GM12878 (cell line): ENCODE results near the gene DHRS7B.

ENCODE experiments used
- HDAC6 ChIP-seq: fragments of 200-600 bp; sonication (generic); IDR thresholded peaks from one replicate; pipeline ENCODE4 v1.8.0; 2017; ENCODE audit warnings: antibody characterized with exemption; ENCODE audit not compliant: unreplicated experiment
- IKZF1 ChIP-seq: fragments of 450-650 bp; conservative IDR thresholded peaks from 2 replicates; pipeline ENCODE4 v1.6.1; 2017; ENCODE audit warnings: antibody characterized with exemption, mild to moderate bottlenecking
- NRF1 ChIP-seq: conservative IDR thresholded peaks from 2 replicates; pipeline ENCODE4 v1.6.1; 2011; ENCODE audit warnings: mild to moderate bottlenecking, low read depth, low read length, improper control_type of control experiment
- SP1 ChIP-seq: IDR thresholded peaks from one replicate; pipeline ENCODE4 v1.6.1; 2011; ENCODE audit warnings: low read depth, low read length
- TAF1 ChIP-seq: IDR thresholded peaks from 2 replicates; pipeline ENCODE4 v1.6.1; 2011; ENCODE audit warnings: mild to moderate bottlenecking, low read depth, low read length, borderline replicate concordance
- TF ChIP-seq, protein P1 (sequence below): IDR thresholded peaks from 2 replicates; pipeline ENCODE4 v1.6.1; 2012; ENCODE audit warnings: low read length, inconsistent platforms

DNA sequence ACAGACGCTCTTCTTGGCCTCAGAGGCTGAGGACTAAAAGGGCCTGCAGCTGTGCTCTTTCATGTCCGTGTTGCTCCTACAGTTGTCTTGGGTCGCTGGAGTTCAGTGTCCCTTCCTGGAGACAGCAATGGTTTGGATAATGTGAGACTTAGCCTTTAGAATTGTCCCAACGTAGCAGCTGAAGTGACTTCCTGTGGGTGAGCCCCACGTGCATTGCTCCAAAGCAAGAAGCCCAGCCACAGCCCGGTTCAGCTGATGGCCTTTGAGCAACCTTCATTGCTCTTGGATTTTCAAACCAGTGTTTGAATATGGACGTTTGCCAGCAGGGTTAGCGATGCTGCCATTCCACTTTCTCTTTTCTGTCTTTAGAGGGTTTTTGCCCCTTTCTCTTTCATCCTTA lies 67.5 kb downstream of the DHRS7B start:
- TF ChIP-seq, protein P1, sequence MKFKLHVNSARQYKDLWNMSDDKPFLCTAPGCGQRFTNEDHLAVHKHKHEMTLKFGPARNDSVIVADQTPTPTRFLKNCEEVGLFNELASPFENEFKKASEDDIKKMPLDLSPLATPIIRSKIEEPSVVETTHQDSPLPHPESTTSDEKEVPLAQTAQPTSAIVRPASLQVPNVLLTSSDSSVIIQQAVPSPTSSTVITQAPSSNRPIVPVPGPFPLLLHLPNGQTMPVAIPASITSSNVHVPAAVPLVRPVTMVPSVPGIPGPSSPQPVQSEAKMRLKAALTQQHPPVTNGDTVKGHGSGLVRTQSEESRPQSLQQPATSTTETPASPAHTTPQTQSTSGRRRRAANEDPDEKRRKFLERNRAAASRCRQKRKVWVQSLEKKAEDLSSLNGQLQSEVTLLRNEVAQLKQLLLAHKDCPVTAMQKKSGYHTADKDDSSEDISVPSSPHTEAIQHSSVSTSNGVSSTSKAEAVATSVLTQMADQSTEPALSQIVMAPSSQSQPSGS, result no peak
- TF ChIP-seq TAF1 (no peak), HDAC6 (no peak), SP1 (no peak), IKZF1 (no peak), NRF1 (no peak)
